GM19328 (cell line): ENCODE results near the gene GNGT1.

Source experiments
- ATAC-seq: cut with Tn5 transposase; IDR thresholded peaks from one replicate; pipeline ENCODE4 v1.9.1; 2021; ENCODE audit warnings: mild to moderate bottlenecking, moderate library complexity; ENCODE audit not compliant: unreplicated experiment

GNGT1 gene

GRCh38 chr7:93938293-93938692 lies 31.9 kb downstream of the GNGT1 start:
- ATAC-seq = no peak

DNA sequence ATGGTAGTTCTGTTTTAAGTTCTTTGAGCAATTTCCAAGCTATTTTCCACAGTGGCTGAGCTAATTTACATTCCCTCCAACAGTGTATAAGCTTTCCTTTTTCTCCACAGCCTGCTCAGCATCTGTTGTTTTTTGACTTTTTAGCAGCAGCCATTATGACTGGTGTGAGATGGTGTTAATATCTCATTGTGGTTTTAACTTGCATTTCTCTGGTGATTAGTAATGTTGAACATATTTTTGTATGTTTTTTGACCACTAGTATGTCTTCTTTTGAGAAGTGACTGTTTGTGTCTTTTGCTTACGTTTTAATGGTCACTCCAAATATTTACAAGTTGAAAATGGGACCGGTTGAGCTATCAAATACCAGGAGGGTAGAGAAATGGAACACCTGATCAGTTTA lies 35.6 kb downstream of the GNGT1 start:
- no peak for ATAC-seq

DNA sequence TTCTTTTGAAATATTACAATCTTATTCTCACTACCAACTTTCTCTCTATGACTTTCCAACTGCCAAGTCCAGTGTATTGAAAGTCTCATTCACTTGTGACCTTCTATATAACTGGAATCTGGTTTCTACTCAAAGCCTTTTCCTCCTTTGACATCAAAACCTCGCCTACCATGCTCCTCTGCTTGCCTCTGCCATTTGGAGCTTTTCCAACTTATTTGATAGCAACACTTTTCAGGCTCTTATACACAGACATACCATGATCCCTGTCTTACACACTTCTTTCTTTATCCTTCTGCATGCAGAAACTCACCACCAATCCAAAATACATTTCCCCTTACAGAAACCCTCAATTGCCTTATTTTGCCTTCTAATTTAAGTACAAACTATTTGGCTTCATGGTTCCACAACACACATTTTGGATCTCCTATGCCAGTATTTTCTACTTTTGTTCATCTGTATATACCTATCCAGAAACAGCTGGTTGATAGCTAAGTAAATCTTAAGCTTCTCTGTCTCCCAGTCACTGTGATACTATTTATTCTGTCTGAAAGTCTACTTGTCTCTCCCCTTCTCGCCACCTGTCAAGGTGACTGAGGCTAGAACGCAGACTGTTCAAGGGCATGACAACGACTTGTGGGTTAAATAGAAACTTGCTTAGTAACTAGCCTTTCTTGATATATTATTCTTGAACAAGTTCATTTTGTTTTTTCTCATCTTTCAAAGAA lies 37.6 kb downstream of the GNGT1 start:
- no peak for ATAC-seq

GRCh38 chr7:93944673-93945072 lies 38.3 kb downstream of the GNGT1 start:
- ATAC-seq = no peak

DNA sequence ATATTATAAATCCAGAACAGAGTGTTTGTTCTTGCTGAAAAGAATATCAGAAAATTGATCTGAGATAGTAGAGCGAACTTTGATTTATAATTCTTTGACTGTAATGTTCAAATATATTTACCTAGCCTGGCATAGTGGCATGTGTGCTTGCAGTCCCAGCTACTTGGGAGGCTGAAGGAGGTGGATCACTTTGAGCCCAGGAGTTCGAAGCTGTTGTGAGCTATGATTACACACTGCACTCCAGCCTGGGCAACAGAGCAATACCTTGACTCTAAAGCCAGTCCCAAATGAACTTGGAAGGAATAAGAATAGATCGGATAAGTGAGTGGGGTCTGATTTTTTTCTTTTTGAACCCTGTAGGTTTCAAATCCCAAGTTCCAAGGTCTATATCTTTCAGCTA lies 38.7 kb downstream of the GNGT1 start:
- no peak for ATAC-seq

- ATAC-seq = no peak
Observed at GRCh38 chr7:93945756-93946535, 39.6 kb downstream of the GNGT1 start.

DNA sequence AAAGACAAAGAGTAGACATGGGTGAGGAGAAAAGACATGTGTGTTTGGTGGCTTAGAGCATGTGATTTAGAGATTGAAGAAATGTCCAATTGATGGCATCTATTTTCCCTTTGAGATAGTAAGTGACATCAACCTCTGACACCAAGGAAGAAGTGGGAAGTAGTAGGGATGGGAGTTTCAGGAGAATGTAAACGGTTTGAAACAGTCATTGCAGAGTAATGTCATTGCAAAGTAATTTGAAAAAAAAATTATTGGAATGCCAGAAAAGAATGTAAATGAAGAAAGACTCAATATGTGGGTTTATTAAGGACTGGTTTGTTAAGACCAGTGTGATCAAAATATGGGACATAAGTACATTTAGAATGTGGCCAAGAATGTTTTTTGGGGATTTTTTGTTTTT lies 41.7 kb downstream of the GNGT1 start:
- no peak for ATAC-seq

DNA sequence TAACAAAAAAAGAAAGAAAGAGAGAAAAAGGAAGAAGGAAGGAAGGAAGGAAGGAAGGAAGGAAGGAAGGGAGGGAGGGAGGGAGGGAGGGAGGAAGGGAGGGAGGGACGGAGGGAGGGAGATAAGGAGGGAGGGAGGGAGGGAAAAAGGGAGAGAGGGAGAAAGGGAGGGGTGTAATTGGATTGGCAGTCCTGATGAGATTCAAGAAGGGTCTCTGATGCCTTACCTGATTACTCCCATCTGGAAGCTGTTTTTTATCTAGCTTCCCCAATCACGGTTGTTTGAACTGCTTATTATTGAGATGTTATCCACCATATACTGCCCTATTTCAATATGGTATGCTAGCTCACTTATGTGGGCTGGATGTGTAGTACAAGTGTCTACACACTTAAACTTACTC lies 42.5 kb downstream of the GNGT1 start:
- ATAC-seq = no peak

- ATAC-seq = no peak
Observed at GRCh38 chr7:93949423-93949822, 43.1 kb downstream of the GNGT1 start.

DNA sequence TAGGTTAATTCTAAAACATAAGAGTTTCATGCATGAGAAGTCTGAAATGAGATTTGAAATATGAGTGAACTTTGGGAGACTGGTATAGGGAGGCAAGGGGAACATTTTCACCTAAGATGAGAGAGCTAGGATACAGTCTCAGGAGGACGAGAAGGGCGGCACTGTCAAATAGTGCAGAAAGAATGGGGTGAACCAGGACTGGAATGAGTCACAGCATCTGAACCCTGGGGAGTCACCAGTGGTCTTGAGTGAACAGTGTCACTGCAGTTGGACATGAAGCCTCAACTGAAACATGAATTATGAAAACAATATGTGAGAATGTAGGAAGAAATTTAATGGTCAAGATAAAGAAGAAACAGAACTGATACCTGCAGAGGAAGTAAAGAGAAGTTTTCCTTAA lies 48.9 kb downstream of the GNGT1 start:
- no peak for ATAC-seq

GRCh38 chr7:93957767-93958166 lies 51.4 kb downstream of the GNGT1 start:
- ATAC-seq = no peak

DNA sequence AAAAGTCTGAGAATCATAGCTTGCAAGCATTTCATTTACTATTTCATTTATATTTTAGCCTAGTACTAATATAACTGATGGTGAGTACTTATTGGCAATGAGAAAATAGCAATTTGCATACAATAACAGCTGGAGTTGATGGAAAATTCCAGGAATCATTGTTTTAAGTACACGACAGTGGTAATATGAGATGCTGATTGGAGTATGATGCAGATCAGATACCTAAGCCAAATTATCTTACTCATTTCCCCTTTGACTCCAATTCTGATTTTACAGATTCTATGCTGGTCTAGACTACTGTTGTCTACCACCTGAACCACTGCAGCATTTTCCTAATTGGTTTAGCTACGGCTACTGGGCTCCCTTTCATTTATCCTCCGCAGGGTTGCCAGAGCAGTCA lies 51.8 kb downstream of the GNGT1 start:
- no peak for ATAC-seq

- no peak for ATAC-seq
Observed at GRCh38 chr7:93958651-93959050, 52.3 kb downstream of the GNGT1 start.
